ENCODE data around the gene PIK3CA. TPM values are rescaled to one million over a fixed set of nuclear protein-coding genes. Genes with fewer than 3 reads are reported as not detected.

The PIK3CA gene
- total and polyA plus RNA-seq, 2 donors (not counting 3 experiments of a cell fraction or from before 2014, with no cell fraction given), result 4.2 to 25.8 TPM

DNA sequence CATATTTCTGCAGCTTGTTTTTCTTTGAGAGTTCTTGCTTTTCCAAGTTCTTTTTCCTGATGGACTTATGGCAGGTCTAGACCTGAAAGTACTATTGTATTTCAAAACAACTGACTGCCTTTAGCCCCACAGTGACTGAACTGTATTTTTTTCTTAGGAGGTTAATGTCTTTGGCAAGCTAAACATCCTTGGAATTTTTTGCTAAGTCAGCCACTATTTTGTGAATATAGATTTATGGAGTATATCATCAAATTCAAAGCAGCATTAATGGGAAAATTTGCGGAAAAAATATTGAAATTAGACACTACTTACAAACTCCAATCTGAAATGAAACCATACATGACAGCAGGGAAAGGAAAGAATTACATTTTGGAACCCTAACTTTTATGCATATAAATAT, 8.6 kb downstream of the PIK3CA start:
- no peak for FAIRE-seq
- Histone ChIP-seq H2AFZ (ENCODE audit: low read depth, low read length) (no peak overlapping the region), H4K20me1 (replicated peaks; ENCODE audit: control insufficient read depth, extremely low read depth, insufficient read depth, low read length) (peaks cover 15% of the 10 kb centered on the region), H3K79me2 (ENCODE audit: control insufficient read depth, insufficient read depth, low read length) (peaks cover 80% of the 10 kb centered on the region), H3K36me3 (ENCODE audit: control insufficient read depth in 2 of 2, extremely low read depth in 1 of 2, insufficient read depth in 2 of 2, low read length in 2 of 2) (no peaks in the 10 kb centered on the region), H3K9me3 (replicated peaks; ENCODE audit: control insufficient read depth, insufficient read depth, low read length) (no peaks in the 10 kb centered on the region), H3K27me3 (ENCODE audit: control insufficient read depth in 2 of 2, insufficient read depth in 2 of 2, low read length in 2 of 2) (no peaks in the 10 kb centered on the region), H3K4me1 (ENCODE audit: control insufficient read depth, extremely low read depth, insufficient read depth, low read length) (no peaks in the 10 kb centered on the region), H3K27ac (ENCODE audit: insufficient read depth, low read depth, low read length) (no peak overlapping the region), H3K9ac (replicated peaks; ENCODE audit: extremely low read depth, insufficient read depth, low read length) (no peak overlapping the region), H3K4me2 (ENCODE audit: insufficient read depth, low read length) (no peak overlapping the region), H3K4me3 (replicated peaks in 1 of 3; ENCODE audit: insufficient read depth in 1 of 3, low read depth in 1 of 3, low read length in 3 of 3) (no peak overlapping the region), H3K9me1 (replicated peaks; ENCODE audit: control insufficient read depth, extremely low read depth, insufficient read depth, low read length) (peaks cover 2% of the 10 kb centered on the region)
- POLR2A ChIA-PET, result no interaction called here
- no TSS peak for BruUV-seq (replicated peaks)
- DNase-seq (ENCODE audit: low read depth, low spot score), result no peak
- intact Hi-C loops (cut with micrococcal nuclease) (no loop called here), dilution Hi-C loops (cut with MboI; ENCODE audit: extremely low pct_ligation_motif_present, low sequenced_read_pairs) (no loop called here)
- CTCF ChIA-PET, result interaction anchor here (0.7 kb wide), 1 partner anchor 106 kb away, joined by 3 read pairs; no protein-coding TSS in a partner anchor
- no peak for TF ChIP-seq GATA2 (IDR thresholded peaks at IDR 0.05; ENCODE audit: insufficient read depth, insufficient read length, low read depth, low read length)
- TF ChIP-seq MAX (IDR thresholded peaks at IDR 0.05; ENCODE audit: insufficient read depth, insufficient read length), result no peak
- TF ChIP-seq MYC (IDR thresholded peaks at IDR 0.05; ENCODE audit: low read depth, low read length), result no peak
- TF ChIP-seq CTCF (IDR thresholded peaks at IDR 0.05; ENCODE audit: extremely low read depth in 1 of 2, insufficient read depth in 1 of 2, low read depth in 1 of 2, low read length in 2 of 2), result no peak
- TF ChIP-seq POLR2A (IDR thresholded peaks at IDR 0.05; ENCODE audit: low read depth, low read length), result no peak
- no peak for TF ChIP-seq EZH2 (IDR thresholded peaks at IDR 0.05; ENCODE audit: borderline replicate concordance, low read depth, low read length, severe bottlenecking)
- TF ChIP-seq FOS (IDR thresholded peaks at IDR 0.05; ENCODE audit: borderline replicate concordance, insufficient read depth, low read length), result no peak

Data from endothelial cell of umbilical vein (primary cell).